Testis (tissue), 2 donors: Measurements from ENCODE around the gene CEP85L.

Source experiments
- POLR2A ChIP-seq: fragments of 450-650 bp; IDR thresholded peaks from one replicate; pipeline ENCODE4 v1.6.1; 2017; ENCODE audit warnings: antibody characterized with exemption, mild to moderate bottlenecking, moderate library complexity
- TF ChIP-seq, protein P1 (sequence below), 3 experiments: fragments of 450-650 bp in 2 of 3; fragments of 200-600 bp in 1 of 3; sonication (generic) in 1 of 3; IDR thresholded peaks; one replicate each; pipeline ENCODE4 v1.5.1; 2016 to 2019; ENCODE audit warnings: antibody characterized with exemption in 3 of 3, mild to moderate bottlenecking in 2 of 3, moderate library complexity in 1 of 3

DNA sequence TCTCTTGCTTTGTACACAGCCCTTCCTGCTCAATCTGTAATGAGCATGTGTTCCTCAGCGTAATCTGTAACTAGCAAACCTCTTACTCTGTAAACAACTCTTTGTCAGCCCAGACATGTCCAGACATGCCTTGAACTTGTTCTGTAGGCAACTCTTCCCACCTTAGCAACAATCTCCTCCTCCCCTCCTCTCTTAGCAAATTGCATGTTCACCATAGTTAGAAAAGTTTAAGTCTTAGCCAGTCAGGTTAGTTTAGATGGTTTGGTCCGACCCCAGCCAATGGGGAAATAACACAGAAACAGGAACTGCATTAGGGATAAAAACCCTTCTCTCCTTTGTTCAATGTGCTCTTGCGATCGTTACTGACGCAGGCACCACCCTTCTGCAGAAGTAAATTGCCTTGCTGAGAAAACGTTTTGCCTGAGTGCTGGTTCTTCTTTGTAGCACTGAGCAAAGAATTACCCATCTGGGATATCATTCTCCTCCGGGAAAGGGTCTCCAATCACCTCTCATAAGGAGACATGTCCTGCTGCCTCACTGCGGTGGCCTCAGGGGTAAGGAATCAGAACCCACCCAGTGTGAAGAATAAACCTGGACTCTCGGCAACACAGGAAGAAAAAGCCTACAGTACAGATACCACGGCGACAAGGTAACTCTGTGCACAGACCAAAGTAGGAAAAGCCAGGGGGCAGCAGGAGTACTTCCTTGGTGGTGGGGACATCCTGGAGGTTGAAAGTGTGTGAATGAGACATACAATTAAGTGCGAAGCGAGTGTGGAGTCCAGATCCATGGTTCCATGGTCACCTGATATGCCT lies 77.1 kb downstream of the CEP85L start:
- no peak for TF ChIP-seq POLR2A
- TF ChIP-seq, protein P1, sequence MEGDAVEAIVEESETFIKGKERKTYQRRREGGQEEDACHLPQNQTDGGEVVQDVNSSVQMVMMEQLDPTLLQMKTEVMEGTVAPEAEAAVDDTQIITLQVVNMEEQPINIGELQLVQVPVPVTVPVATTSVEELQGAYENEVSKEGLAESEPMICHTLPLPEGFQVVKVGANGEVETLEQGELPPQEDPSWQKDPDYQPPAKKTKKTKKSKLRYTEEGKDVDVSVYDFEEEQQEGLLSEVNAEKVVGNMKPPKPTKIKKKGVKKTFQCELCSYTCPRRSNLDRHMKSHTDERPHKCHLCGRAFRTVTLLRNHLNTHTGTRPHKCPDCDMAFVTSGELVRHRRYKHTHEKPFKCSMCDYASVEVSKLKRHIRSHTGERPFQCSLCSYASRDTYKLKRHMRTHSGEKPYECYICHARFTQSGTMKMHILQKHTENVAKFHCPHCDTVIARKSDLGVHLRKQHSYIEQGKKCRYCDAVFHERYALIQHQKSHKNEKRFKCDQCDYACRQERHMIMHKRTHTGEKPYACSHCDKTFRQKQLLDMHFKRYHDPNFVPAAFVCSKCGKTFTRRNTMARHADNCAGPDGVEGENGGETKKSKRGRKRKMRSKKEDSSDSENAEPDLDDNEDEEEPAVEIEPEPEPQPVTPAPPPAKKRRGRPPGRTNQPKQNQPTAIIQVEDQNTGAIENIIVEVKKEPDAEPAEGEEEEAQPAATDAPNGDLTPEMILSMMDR (IDR thresholded peaks at IDR 0.05), result no peak
